Measurements from ENCODE around the gene TMEM181. TPM values are rescaled to one million over a fixed set of nuclear protein-coding genes. Genes with fewer than 3 reads are reported as not detected.
A peak's percentile ranks its signal among the peaks of the same experiment; 100 is the strongest.

The TMEM181 gene
- total and polyA plus RNA-seq, 2 of the 13 experiments (the other 11 are each of a cell fraction or from before 2014, with no cell fraction given) = 59.1 to 108 TPM

DNA sequence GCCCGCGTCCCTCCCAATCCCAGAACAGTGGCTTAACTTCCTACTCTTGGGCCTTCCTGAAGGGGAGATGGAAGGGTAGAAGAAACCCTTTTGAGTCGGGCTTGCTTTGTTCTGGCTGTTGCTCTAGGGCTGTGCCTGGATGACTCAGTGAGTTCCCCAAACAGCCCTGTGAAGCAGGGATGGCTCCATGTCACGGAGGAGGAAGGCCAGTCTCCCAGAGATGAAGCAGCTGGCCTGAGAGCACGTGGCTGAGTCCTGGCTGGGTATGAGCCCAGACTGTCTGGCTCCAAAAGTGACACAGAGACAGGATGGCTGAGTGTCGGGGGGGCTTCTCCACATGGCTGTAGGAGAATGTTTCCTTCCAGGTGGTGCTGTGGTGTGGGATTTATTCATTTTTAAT lies 94.6 kb downstream of the TMEM181 start (continued):
- TF ChIP-seq, protein P1, sequence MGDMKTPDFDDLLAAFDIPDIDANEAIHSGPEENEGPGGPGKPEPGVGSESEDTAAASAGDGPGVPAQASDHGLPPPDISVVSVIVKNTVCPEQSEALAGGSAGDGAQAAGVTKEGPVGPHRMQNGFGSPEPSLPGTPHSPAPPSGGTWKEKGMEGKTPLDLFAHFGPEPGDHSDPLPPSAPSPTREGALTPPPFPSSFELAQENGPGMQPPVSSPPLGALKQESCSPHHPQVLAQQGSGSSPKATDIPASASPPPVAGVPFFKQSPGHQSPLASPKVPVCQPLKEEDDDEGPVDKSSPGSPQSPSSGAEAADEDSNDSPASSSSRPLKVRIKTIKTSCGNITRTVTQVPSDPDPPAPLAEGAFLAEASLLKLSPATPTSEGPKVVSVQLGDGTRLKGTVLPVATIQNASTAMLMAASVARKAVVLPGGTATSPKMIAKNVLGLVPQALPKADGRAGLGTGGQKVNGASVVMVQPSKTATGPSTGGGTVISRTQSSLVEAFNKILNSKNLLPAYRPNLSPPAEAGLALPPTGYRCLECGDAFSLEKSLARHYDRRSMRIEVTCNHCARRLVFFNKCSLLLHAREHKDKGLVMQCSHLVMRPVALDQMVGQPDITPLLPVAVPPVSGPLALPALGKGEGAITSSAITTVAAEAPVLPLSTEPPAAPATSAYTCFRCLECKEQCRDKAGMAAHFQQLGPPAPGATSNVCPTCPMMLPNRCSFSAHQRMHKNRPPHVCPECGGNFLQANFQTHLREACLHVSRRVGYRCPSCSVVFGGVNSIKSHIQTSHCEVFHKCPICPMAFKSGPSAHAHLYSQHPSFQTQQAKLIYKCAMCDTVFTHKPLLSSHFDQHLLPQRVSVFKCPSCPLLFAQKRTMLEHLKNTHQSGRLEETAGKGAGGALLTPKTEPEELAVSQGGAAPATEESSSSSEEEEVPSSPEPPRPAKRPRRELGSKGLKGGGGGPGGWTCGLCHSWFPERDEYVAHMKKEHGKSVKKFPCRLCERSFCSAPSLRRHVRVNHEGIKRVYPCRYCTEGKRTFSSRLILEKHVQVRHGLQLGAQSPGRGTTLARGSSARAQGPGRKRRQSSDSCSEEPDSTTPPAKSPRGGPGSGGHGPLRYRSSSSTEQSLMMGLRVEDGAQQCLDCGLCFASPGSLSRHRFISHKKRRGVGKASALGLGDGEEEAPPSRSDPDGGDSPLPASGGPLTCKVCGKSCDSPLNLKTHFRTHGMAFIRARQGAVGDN (CRISPR knock-in tag; IDR thresholded peaks at IDR 0.05) = peak; percentile 68
- TF ChIP-seq, protein P2, sequence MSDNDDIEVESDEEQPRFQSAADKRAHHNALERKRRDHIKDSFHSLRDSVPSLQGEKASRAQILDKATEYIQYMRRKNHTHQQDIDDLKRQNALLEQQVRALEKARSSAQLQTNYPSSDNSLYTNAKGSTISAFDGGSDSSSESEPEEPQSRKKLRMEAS (IDR thresholded peaks at IDR 0.05) = peak; percentile 84
- TF ChIP-seq YEATS2 (CRISPR knock-in tag; IDR thresholded peaks at IDR 0.05; ENCODE audit: borderline replicate concordance) (peak; percentile 42; the same call in 1 of the 2 replicates), BRCA1 (CRISPR knock-in tag; IDR thresholded peaks at IDR 0.05) (no peak), MED8 (CRISPR knock-in tag; IDR thresholded peaks at IDR 0.05; ENCODE audit: insufficient replicate concordance) (no peak), FOXK1 (CRISPR knock-in tag; IDR thresholded peaks at IDR 0.05; ENCODE audit: borderline replicate concordance, low read depth) (no peak), RARA (CRISPR knock-in tag; IDR thresholded peaks at IDR 0.05) (peak; percentile 38; the same call in 1 of the 2 replicates), ZNF619 (CRISPR knock-in tag; IDR thresholded peaks at IDR 0.05) (no peak), SAP130 (CRISPR knock-in tag; IDR thresholded peaks at IDR 0.05; ENCODE audit: low read depth) (peak; percentile 87), TEAD3 (CRISPR knock-in tag; optimal IDR thresholded peaks at IDR 0.05; ENCODE audit: borderline replicate concordance) (peak; percentile 66), ZFP37 (CRISPR knock-in tag; IDR thresholded peaks at IDR 0.05; ENCODE audit: borderline replicate concordance) (0 out of 2 replicates have a peak, but pooled peaks have one; percentile 63), ZNF644 (CRISPR knock-in tag; IDR thresholded peaks at IDR 0.05; ENCODE audit: low read depth) (0 out of 2 replicates have a peak, but pooled peaks have one; percentile 47), MEIS2 (CRISPR knock-in tag; IDR thresholded peaks at IDR 0.05) (0 out of 2 replicates have a peak, but pooled peaks have one; percentile 32), ELF3 (CRISPR knock-in tag; IDR thresholded peaks at IDR 0.05) (peak; percentile 67; the same call in 1 of the 2 replicates), SKI (IDR thresholded peaks at IDR 0.05; ENCODE audit: partially characterized antibody) (peak; percentile 48), XRCC5 (optimal IDR thresholded peaks at IDR 0.05; ENCODE audit: low read length) (peak; percentile 48), ZNF530 (CRISPR knock-in tag; IDR thresholded peaks at IDR 0.05; ENCODE audit: low read depth) (no peak), SP4 (CRISPR knock-in tag; IDR thresholded peaks at IDR 0.05) (no peak), EP300 (IDR thresholded peaks at IDR 0.05; ENCODE audit: low read depth in 2 of 2, low read length in 2 of 2) (peak in 1 of 2 experiments; percentile 44; a peak in 1 of 4 replicates), EP300 (CRISPR knock-in tag; IDR thresholded peaks at IDR 0.05; ENCODE audit: borderline replicate concordance) (no peak), MYC (CRISPR knock-in tag; IDR thresholded peaks at IDR 0.05; ENCODE audit: borderline replicate concordance) (peak; percentile 60; the same call in 1 of the 2 replicates), RFXANK (CRISPR knock-in tag; IDR thresholded peaks at IDR 0.05) (no peak)
- TF ChIP-seq, protein P3, sequence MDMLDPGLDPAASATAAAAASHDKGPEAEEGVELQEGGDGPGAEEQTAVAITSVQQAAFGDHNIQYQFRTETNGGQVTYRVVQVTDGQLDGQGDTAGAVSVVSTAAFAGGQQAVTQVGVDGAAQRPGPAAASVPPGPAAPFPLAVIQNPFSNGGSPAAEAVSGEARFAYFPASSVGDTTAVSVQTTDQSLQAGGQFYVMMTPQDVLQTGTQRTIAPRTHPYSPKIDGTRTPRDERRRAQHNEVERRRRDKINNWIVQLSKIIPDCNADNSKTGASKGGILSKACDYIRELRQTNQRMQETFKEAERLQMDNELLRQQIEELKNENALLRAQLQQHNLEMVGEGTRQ (IDR thresholded peaks at IDR 0.05; ENCODE audit: low read depth, low read length) = 0 out of 2 replicates have a peak, but pooled peaks have one; percentile 3
- TF ChIP-seq, protein P3 (CRISPR knock-in tag; IDR thresholded peaks at IDR 0.05; ENCODE audit: borderline replicate concordance) = no peak
- TF ChIP-seq, protein P4, sequence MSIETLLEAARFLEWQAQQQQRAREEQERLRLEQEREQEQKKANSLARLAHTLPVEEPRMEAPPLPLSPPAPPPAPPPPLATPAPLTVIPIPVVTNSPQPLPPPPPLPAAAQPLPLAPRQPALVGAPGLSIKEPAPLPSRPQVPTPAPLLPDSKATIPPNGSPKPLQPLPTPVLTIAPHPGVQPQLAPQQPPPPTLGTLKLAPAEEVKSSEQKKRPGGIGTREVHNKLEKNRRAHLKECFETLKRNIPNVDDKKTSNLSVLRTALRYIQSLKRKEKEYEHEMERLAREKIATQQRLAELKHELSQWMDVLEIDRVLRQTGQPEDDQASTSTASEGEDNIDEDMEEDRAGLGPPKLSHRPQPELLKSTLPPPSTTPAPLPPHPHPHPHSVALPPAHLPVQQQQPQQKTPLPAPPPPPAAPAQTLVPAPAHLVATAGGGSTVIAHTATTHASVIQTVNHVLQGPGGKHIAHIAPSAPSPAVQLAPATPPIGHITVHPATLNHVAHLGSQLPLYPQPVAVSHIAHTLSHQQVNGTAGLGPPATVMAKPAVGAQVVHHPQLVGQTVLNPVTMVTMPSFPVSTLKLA (IDR thresholded peaks at IDR 0.05) = peak; percentile 55

Measured in HepG2 (cell line).